A673 (cell line): ENCODE data around the gene TEX261.
A peak's percentile ranks its signal among the peaks of the same experiment; 100 is the strongest.

Experiments
- EZH2 ChIP-seq: fragments of 200-600 bp; sonication (generic); IDR thresholded peaks from 2 replicates; pipeline ENCODE4 v1.6.1; 2017; ENCODE audit warnings: borderline replicate concordance, low read depth, mild to moderate bottlenecking, mixed read lengths, antibody characterized with exemption, low read length; ENCODE audit not compliant: poor library complexity, severe bottlenecking
- TF ChIP-seq, protein P1 (sequence below): fragments of 300-800, 200-600 bp; sonication (generic); conservative IDR thresholded peaks from 2 replicates; pipeline ENCODE4 v1.5.1; 2017; ENCODE audit warnings: low read depth, mild to moderate bottlenecking, antibody characterized with exemption, low read length, moderate library complexity, mixed read lengths

DNA sequence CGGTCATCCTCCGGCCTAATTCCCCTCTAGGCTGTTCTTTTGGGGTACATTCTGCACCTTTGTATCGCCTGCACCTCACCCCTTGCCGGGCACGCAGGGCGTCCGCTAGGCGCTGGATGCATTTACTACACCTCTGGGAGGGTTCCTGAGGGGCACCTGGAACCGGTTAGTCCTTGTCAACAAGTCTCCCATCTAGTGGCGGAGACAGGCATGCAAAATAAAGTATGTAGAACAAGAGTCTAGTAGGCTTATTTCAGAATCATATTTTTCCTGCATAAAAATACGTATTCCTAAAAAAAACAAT lies 705 bp upstream of the TEX261 start:
- TF ChIP-seq, protein P1, sequence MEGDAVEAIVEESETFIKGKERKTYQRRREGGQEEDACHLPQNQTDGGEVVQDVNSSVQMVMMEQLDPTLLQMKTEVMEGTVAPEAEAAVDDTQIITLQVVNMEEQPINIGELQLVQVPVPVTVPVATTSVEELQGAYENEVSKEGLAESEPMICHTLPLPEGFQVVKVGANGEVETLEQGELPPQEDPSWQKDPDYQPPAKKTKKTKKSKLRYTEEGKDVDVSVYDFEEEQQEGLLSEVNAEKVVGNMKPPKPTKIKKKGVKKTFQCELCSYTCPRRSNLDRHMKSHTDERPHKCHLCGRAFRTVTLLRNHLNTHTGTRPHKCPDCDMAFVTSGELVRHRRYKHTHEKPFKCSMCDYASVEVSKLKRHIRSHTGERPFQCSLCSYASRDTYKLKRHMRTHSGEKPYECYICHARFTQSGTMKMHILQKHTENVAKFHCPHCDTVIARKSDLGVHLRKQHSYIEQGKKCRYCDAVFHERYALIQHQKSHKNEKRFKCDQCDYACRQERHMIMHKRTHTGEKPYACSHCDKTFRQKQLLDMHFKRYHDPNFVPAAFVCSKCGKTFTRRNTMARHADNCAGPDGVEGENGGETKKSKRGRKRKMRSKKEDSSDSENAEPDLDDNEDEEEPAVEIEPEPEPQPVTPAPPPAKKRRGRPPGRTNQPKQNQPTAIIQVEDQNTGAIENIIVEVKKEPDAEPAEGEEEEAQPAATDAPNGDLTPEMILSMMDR, result peak; percentile 49
- TF ChIP-seq EZH2, result no peak
